Suprapubic skin (tissue), 4 donors: ENCODE data around the gene SUPT16H. TPM values are rescaled to one million over a fixed set of nuclear protein-coding genes. Genes with fewer than 3 reads are reported as not detected.

Source experiments
- DNase-seq, 2 donors: peaks; one replicate each; pipeline ENCODE4 v3.0.0-alpha.2; 2019; ENCODE audit warnings: low spot score in 2 of 2
- H3K27ac ChIP-seq: fragments of 200-600 bp; sonication (generic); one replicate; pipeline ENCODE4 v1.5.1; 2019
- H3K27me3 ChIP-seq: fragments of 200-600 bp; sonication (generic); one replicate; pipeline ENCODE4 v1.5.1; 2019
- H3K36me3 ChIP-seq: fragments of 200-600 bp; sonication (generic); one replicate; pipeline ENCODE4 v1.5.1; 2019
- H3K4me1 ChIP-seq: fragments of 200-600 bp; sonication (generic); one replicate; pipeline ENCODE4 v1.5.1; 2019
- H3K4me3 ChIP-seq: fragments of 200-600 bp; sonication (generic); one replicate; pipeline ENCODE4 v1.5.1; 2019; ENCODE audit warnings: mild to moderate bottlenecking
- H3K9me3 ChIP-seq: fragments of 200-600 bp; sonication (generic); one replicate; pipeline ENCODE4 v1.5.1; 2019
- CTCF ChIP-seq, 2 donors: fragments of 200-600 bp in 1 of 2; fragments of 450-650 bp in 1 of 2; sonication (generic) in 1 of 2; IDR thresholded peaks; one replicate each; pipeline ENCODE4 v1.5.1; 2016 to 2019; ENCODE audit warnings: antibody characterized with exemption in 2 of 2, mild to moderate bottlenecking in 1 of 2, moderate library complexity in 1 of 2
- EP300 ChIP-seq: sonication (generic); formaldehyde crosslinking; IDR thresholded peaks from one replicate; pipeline ENCODE4 v1.6.1; 2017; ENCODE audit warnings: antibody characterized with exemption
- POLR2A ChIP-seq, 2 donors: fragments of 450-650 bp; IDR thresholded peaks; one replicate each; pipeline ENCODE4 v1.6.1; 2017; ENCODE audit warnings: antibody characterized with exemption in 2 of 2, mild to moderate bottlenecking in 2 of 2, moderate library complexity in 2 of 2
- POLR2AphosphoS5 ChIP-seq, 3 donors: sonication (generic); formaldehyde crosslinking; IDR thresholded peaks; one replicate each; pipeline ENCODE4 v1.6.1; 2017; ENCODE audit warnings: antibody characterized with exemption in 3 of 3
- WGBS: methylation state at CpG from one replicate; pipeline ENCODE4 v1.1.5; 2018; 5-methylcytosine and 5-hydroxymethylcytosine counted together
- total RNA-seq, 4 donors: library from RNA; depleted of rRNA; stranded (reverse); fragments of >200 nt; gene quantifications; one replicate each; pipeline ENCODE4 v1.1.0, GENCODE V29; 2016

The SUPT16H gene
- total RNA-seq, 4 donors from 2014 or later = 41.9 to 64.5 (median 50.1) TPM

GRCh38 chr14:21415329-21415728 is 31.5 kb upstream of the SUPT16H start:
- H3K4me1 ChIP-seq = no peaks in the 10 kb centered on the region
- no peak overlapping the region for H3K27ac ChIP-seq
- no peaks in the 10 kb centered on the region for H3K9me3 ChIP-seq
- WGBS = 93% methylated on average over 4 of the region's 4 CpGs
- DNase-seq = no peak
- H3K27me3 ChIP-seq = no peaks in the 10 kb centered on the region
- H3K36me3 ChIP-seq = peaks cover 87% of the 10 kb centered on the region
- TF ChIP-seq EP300 (no peak), POLR2A (IDR thresholded peaks at IDR 0.05) (no peak), POLR2AphosphoS5 (IDR thresholded peaks at IDR 0.05) (no peak), CTCF (IDR thresholded peaks at IDR 0.05) (no peak)
- H3K4me3 ChIP-seq = no peak overlapping the region

DNA sequence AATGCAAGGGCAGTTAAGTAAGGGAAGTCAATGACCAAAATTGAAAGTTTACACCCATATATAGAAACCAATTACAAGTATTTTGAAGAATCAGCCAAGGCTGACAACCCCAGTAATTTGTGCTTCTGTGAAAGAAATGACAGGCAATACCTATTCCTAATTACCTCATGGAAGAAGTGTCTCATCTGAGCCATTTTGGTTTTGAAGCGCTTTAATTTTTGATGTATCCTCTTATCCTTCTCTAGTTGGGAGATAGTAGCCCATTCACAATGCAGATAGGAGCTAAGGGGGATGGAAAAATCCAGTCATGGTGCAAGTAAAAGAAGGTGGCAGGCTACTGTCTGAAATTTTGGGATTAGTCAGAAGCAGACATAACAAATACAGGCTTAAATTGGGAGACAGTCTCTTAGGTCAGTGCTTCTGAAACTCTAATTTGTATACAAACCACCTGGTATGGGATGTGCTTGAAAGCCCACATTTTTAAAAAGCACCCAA is 30.4 kb upstream of the SUPT16H start:
- Histone ChIP-seq H3K4me3 (no peak overlapping the region), H3K27me3 (no peaks in the 10 kb centered on the region), H3K4me1 (no peaks in the 10 kb centered on the region), H3K36me3 (peaks cover 87% of the 10 kb centered on the region), H3K27ac (no peak overlapping the region), H3K9me3 (no peaks in the 10 kb centered on the region)
- WGBS = 97% methylated on average over 1 of the region's 1 CpG
- TF ChIP-seq CTCF (IDR thresholded peaks at IDR 0.05) (no peak), POLR2AphosphoS5 (IDR thresholded peaks at IDR 0.05) (no peak), EP300 (no peak), POLR2A (IDR thresholded peaks at IDR 0.05) (no peak)
- no peak for DNase-seq

GRCh38 chr14:21408147-21408546 is 24.3 kb upstream of the SUPT16H start:
- H3K4me1 ChIP-seq = no peaks in the 10 kb centered on the region
- H3K27me3 ChIP-seq = no peaks in the 10 kb centered on the region
- H3K27ac ChIP-seq = no peak overlapping the region
- H3K36me3 ChIP-seq = peaks cover 100% of the 10 kb centered on the region
- WGBS = 78% methylated on average over 3 of the region's 3 CpGs
- DNase-seq = no peak
- H3K9me3 ChIP-seq = no peaks in the 10 kb centered on the region
- TF ChIP-seq POLR2A (IDR thresholded peaks at IDR 0.05) (no peak), CTCF (IDR thresholded peaks at IDR 0.05) (no peak), POLR2AphosphoS5 (IDR thresholded peaks at IDR 0.05) (no peak), EP300 (no peak)
- H3K4me3 ChIP-seq = no peak overlapping the region

DNA sequence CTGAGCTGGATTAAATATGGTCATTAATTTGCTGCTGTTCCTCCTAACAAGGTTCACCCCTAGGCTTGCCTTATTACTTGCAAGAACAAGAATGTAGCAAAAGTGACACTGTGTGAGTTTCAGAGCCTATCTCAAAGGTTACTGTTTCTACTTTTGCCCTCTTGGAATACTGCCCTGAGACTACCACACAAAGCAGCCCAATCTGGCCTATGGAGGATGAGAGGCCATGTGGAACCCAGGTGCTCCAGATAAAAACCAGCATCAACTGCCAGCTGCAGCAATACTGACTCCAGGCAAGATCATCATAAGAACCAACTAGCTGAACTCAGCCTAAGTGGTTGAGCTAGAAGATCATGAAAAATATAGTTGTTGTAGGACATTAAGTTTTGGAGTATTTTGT is 22.4 kb upstream of the SUPT16H start:
- no peaks in the 10 kb centered on the region for H3K4me1 ChIP-seq
- DNase-seq = no peak
- no peak overlapping the region for H3K27ac ChIP-seq
- no peaks in the 10 kb centered on the region for H3K9me3 ChIP-seq
- TF ChIP-seq POLR2AphosphoS5 (IDR thresholded peaks at IDR 0.05) (no peak), EP300 (no peak), CTCF (IDR thresholded peaks at IDR 0.05) (no peak), POLR2A (IDR thresholded peaks at IDR 0.05) (no peak)
- H3K36me3 ChIP-seq = peaks cover 100% of the 10 kb centered on the region
- no peaks in the 10 kb centered on the region for H3K27me3 ChIP-seq
- no peak overlapping the region for H3K4me3 ChIP-seq

DNA sequence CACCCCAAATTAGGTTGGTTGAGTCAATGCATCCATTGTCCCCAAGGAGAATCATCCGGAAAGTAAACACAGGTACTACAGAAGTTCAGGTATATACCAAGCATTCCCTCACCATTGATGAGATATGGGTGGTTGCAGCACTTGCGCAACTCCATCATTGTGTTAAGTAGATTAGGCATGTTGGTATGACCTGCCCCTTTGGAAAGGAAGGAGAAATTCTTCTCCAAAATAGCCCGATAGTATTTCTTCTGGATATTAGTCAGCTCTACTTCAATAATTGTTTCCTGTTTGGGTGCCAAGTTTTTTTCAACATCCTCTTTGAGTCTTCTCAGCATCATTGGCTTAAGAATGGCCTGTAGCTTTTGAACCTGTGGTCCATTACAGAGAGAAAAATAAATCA is 21.3 kb upstream of the SUPT16H start:
- Histone ChIP-seq H3K9me3 (no peaks in the 10 kb centered on the region), H3K27ac (no peak overlapping the region), H3K36me3 (peaks cover 100% of the 10 kb centered on the region), H3K27me3 (no peaks in the 10 kb centered on the region), H3K4me3 (no peak overlapping the region), H3K4me1 (no peaks in the 10 kb centered on the region)
- TF ChIP-seq POLR2AphosphoS5 (IDR thresholded peaks at IDR 0.05) = no peak
- TF ChIP-seq POLR2A (IDR thresholded peaks at IDR 0.05) = no peak
- no peak for TF ChIP-seq EP300
- WGBS = 69% methylated on average over 3 of the region's 3 CpGs
- no peak for DNase-seq

GRCh38 chr14:21399311-21399870 is 15.6 kb upstream of the SUPT16H start:
- Histone ChIP-seq H3K4me3 (no peak overlapping the region), H3K27ac (no peak overlapping the region), H3K9me3 (no peaks in the 10 kb centered on the region), H3K27me3 (no peaks in the 10 kb centered on the region), H3K4me1 (no peaks in the 10 kb centered on the region), H3K36me3 (peaks cover 100% of the 10 kb centered on the region)
- no peak for DNase-seq
- TF ChIP-seq EP300 (no peak), CTCF (IDR thresholded peaks at IDR 0.05) (no peak), POLR2A (IDR thresholded peaks at IDR 0.05) (no peak), POLR2AphosphoS5 (IDR thresholded peaks at IDR 0.05) (no peak)
- WGBS = 96% methylated on average over 5 of the region's 5 CpGs
